GM12891 (cell line): ENCODE data around the gene RNF220.

ENCODE experiments used
- POLR2A ChIP-seq: IDR thresholded peaks from 2 replicates; pipeline ENCODE4 v1.6.1; 2011; ENCODE audit warnings: low read depth, low read length, control low read depth
- POLR2AphosphoS5 ChIP-seq: IDR thresholded peaks from 2 replicates; pipeline ENCODE4 v1.6.1; 2011; ENCODE audit warnings: low read depth, low read length, control low read depth
- POU2F2 ChIP-seq: IDR thresholded peaks from 2 replicates; pipeline ENCODE4 v1.6.1; 2011; ENCODE audit warnings: low read depth, mild to moderate bottlenecking, control low read depth, low read length, moderate library complexity
- TAF1 ChIP-seq: IDR thresholded peaks from 2 replicates; pipeline ENCODE4 v1.6.1; 2011; ENCODE audit warnings: low read depth, low read length, control low read depth

DNA sequence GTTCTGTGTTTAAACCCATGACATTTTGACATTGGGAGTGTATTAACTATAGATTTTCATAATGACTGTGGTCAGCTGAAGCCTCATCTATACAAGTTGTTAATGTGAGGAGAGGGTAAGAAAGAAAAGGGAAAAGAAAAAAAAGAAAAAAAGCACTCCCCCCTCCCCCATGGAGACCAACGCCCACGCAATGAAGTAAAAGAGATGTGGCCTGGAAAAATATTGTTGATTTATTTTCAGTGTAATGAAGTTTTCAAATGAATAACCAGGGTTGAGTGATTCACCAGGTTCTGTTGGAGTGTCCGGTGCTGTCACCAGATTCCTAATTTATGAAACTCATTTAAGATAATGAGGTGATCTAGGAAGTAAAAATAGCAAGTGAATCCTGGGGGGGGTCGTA is 4.7 kb downstream of the RNF220 start:
- TF ChIP-seq TAF1 = no peak
- no peak for TF ChIP-seq POLR2A
- no peak for TF ChIP-seq POLR2AphosphoS5
- TF ChIP-seq POU2F2 = no peak
